GM23248 (cell line): Measurements from ENCODE around the gene XBP1.

Source experiments
- EZH2 ChIP-seq: fragments of 200-600 bp; sonication (generic); IDR thresholded peaks from 2 replicates; pipeline ENCODE4 v1.6.1; 2018; ENCODE audit warnings: antibody characterized with exemption, mild to moderate bottlenecking; ENCODE audit not compliant: insufficient read depth, poor library complexity, severe bottlenecking
- EZH2phosphoT487 ChIP-seq: fragments of 200-600 bp; sonication (generic); IDR thresholded peaks from 2 replicates; pipeline ENCODE4 v1.6.1; 2018; ENCODE audit warnings: antibody characterized with exemption, moderate library complexity, mild to moderate bottlenecking, low read depth; ENCODE audit not compliant: insufficient read depth

- no peak for TF ChIP-seq EZH2phosphoT487
- TF ChIP-seq EZH2: no peak
These were observed 31.5 kb downstream of the XBP1 start for GRCh38 chr22:28768701-28769393.
